GM19467 (cell line): ENCODE data around the gene KRT83.
"Not testable (repeated sequence)": the region's sequence is repeated elsewhere in the genome, so short reads cannot be mapped to it uniquely, and the experiment has no call there.

Experiments used
- ATAC-seq: cut with Tn5 transposase; IDR thresholded peaks from one replicate; pipeline ENCODE4 v1.9.1; 2021; ENCODE audit warnings: mild to moderate bottlenecking, moderate library complexity; ENCODE audit not compliant: unreplicated experiment

The KRT83 gene

DNA sequence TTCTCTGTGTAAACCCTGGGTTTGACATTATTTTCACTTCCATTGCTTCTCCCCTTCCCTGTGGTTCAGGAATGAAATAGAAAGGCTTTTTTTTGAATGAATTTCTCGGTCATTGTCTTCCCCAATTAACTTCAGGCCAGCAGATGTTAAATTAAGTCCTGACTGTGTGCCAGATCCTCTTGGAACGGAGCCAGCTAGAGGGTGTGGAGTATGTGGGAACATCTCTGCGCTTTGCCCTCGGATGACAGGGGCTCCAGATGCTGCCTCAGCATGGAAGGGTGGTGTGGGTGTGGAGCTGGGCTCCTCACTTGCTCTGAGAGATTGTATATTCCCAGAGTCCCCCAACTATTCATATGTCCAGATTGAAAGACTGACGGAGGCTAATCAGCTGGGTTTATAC, 33.0 kb upstream of the KRT83 start:
- no peak for ATAC-seq

DNA sequence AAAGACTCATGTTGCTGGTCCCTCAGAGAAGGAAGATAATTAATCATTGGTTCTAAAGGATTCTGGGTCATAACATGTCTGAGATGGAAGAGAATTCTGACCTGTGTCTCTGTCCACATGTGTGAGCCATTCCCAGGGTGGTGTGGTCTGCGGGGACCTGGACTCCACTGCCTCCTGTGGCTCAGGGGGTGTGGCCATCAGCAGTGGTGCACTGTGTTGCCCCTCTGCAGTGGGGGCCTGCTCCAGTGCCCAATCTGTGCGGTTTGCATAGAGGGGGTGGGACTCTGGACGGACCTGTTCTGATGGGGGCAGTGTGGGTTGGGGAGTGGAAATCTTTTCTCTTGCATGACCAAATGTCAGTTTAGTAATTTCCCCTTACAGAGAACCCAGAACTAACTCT, 32.6 kb upstream of the KRT83 start:
- no peak for ATAC-seq

DNA sequence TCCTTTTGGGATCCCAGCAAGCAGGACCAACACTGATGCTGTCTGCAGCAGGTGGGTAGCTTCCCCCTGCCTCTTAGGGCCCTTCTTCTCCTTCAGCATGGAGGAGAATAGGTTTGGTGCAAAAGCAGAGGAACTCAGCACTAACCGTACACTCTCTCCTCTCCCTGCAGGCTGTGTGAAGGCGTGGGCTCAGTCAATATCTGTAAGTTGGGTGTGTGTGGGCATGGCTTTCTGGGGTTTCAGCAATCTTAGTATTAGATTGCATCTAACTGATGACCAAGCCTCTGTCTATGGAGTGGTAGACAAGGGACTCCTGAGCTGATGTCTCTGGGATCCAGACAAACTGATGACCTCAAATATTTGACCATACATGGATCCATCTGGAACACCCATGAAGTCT, 31.8 kb upstream of the KRT83 start:
- ATAC-seq, result no peak

DNA sequence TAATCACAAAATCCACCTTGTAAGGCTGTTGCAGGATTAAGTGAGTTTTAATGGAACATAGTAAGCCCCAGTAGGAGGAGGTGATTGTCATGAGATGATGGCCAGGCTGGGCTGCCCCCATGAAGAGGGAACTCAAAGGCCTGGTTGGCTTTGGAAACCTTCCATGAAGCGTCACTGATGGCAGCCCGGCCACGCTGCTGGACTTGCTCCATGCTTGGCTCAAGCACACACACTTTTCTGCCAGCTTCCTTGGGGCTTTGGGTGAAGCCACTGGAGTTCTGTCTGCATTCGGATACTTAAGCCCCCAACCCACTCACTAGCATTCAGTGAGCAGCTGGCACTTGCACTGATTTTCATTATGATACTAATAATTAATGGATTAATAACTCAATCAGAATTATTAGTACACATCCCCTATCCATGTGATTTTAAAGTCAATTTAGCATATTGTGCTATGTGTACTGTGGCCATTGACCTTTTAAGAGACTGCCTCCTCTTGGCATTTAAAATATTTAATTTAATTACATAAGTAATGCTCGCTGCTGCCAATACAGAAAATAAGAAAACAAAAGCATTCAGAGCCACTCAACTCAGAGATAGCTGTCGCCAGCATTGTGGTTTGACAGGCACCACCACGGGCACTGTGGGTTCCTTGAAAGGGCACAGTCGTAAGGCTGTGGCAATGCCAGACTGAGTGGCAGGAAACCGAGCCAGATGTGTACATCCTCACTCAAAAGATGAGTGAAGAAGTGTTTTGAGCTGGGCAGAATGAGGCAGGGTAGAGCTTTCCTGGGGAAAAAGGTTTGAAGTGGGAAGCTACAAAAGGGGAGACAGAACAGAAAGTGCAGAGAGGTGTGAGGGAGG, 30.2 kb upstream of the KRT83 start:
- no peak for ATAC-seq

DNA sequence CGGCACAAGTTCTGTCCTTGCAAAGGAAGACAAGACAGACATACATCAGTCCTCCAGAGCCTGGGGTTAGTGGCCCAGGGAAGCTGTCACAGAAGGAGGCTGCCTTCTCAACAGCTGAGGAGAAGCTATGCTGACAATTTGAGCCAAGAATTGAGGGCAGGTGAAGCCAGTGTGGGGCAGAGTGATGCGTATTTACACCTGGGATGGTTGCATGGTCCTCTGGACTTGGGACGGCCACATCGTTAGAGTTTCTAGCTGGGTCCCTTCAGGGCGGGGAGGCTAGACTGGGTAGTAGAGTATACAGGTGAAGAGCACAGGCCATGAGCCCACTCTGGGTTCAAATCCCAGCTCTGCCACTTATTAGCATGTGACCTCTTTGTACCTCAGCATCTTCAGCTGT, 29.6 kb upstream of the KRT83 start:
- no peak for ATAC-seq

DNA sequence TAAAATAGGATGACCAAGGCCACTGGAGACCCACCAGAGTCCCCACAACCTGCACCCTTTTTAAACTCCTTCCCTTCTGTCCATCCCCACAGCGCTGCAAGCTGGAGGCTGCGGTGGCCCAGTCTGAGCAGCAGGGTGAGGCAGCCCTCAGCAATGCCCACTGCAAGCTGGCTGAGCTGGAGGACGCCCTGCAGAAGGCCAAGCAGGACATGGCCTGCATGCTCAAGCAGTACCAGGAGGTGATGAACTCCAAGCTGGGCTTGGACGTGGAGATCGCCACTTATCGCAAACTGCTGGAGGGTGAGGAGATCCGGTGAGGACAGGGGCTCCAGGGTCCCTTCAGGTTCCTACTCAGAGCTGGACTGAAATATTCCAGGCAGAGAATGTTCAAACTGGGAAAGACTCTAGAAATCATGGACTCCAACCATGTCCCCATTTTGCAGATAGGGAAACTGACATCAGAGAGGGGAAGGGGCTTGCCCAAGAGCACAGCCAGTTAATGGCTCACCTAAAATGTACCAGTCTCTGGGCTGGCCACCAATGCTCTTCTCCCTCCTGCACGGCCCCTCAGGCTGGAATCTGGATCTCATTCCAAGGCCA, 28.9 kb upstream of the KRT83 start:
- no peak for ATAC-seq

DNA sequence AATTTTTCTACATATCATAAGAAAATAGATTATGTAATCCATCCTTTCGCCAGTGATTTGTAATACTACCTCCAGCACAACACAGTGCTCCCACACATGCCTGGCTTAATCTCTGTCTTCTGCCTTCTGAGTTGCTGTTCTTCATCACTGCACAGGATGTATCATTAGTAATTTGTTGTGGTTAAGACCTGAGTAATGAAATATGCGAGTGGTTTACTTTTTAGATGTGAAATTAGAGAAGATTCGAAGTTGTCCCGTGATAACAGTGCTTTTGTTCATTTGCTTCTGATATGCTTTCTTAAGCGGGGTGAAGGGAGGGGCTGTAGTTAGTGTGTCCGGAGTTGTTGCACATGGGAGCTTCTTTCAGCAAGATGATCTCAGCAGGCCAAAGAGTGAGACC, 28.0 kb upstream of the KRT83 start:
- no peak for ATAC-seq

DNA sequence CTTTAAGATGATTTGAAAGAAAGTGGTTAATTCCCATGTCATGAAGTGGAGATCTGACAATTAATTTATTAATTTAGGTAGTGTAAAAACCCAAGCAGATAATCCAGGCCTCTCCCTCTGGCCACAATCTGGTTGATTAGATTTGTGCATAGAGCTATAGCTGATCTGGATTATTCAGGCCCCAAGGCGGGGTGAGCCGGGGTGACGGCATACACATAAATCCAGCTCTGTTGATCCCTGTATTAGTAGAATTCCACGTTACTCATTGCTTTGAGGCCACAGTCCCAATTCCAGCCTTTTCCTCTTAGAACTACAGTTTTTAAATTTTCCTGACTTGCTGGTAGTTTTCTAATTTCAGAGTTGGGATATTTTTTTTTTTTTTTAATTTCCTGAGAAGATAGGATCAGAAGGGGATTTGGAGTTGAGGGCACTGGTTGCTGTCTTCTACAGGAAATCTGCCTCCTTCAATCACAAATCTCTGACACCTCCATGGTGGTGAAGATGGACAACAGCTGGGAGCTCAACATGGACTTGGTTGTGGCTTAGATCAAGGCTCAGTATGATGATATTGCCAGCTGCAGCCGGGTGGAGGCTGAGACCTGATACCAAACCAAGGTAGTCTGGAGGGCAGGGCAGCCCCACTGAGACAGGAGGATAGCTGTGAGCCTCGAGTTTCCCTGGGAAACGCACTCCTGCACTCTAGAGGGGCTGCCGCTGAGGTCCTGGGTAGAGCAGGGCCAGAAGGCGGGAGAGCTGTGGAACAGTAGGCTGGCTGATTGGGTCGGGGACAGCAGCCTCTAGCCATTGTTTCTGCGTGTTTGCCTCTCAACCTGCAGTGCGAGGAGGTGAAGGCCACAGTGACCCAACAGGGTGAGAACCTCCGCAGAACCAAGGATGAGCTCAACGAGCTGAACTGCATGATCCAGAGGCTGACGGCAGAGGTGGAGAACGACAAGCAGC, 26.6 kb upstream of the KRT83 start:
- no peak for ATAC-seq

DNA sequence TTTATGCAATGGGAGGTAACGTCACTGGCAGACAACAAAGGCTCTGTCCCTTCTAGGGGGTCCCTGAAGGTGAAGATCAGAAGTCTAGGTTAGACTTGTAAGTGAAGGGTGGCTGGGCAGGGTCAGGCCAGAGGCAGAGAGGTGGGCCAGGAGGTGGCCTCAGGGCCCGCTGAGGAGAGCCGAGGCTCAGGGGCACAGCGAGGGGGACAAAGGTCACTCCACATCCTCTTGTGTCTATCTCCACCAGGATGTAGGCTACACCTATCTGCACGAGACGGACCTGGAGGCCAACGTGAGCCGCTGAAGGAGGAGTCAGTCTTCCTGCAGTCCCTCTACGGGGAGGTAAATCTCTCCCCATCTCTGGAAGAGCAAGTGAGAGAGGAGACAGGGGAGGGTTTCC, 25.8 kb upstream of the KRT83 start:
- no peak for ATAC-seq

DNA sequence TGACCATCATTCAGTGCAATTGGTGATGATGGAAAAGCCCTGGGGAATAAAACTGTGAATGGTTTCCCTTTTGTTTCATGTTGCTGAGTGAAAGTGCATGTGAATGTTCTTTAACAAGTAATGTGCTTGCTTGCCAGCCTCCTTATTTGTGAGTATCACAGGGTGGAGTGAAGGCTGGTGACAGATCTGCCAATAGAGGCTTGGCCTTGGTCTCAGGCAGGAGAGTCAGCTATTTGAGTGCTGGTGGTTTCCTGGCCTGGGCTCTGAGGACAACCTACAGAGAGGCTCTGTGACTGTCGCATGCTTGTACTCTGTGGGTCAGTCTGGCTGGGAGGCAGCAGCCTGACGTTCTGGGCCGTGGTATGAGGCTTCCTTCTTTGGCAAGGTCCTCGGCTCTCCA, 25.4 kb upstream of the KRT83 start:
- no peak for ATAC-seq

DNA sequence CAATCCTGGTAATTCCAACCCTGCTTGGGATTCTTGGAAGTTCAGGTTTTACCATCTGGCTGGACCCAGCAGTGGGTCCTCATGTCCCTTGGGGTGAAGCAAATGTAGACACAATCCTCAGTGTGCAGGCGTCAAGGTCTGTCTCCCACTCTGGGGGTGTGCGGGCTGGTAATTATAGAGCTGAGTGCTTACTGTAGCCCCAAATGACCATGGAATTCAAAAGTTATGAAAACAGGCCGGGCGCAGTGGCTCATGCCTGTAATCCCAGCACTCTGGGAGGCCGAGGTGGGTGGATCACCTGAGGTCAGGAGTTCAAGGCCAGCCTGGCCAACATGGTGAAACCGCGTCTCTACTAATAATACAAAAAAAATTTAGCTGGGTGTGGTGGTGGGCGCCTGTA, 23.8 kb upstream of the KRT83 start:
- ATAC-seq, result not testable (repeated sequence)

DNA sequence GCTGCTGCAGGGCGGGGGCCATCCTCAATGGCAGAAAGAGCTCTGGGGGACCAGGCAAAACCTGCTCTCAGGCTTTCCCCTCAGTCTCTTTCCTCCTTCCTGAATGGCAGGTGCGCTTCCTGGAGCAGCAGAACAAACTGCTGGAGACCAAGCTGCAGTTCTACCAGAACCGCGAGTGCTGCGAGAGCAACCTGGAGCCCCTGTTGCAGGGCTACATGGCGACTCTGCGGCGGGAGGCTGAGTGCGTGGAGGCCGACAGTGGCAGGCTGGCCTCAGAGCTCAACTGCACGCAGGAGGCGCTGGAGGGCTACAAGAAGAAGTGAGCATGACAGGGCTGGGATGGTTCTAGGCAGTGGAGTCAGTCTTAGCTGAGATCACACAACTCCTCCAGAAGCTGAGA, 22.9 kb upstream of the KRT83 start:
- no peak for ATAC-seq

DNA sequence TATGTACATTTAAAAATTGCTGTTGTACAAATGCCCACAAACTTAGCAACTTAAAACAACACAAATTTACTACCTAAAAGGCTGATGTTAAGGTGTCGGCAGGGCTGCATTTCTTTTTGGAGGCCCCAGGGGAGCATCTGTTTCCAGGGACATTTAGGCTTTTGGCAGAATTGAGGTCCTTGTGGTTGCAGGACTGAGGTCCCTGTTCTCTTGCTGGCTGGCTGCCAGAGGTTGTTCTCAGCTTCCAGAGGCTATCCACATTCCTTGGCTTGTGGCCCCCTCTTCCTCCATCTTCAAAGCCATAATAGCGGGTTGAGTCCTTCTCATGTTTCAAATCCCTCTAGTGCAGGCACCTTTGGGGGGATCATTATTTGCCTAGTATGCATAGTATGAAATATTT, 22.4 kb upstream of the KRT83 start:
- ATAC-seq, result no peak

DNA sequence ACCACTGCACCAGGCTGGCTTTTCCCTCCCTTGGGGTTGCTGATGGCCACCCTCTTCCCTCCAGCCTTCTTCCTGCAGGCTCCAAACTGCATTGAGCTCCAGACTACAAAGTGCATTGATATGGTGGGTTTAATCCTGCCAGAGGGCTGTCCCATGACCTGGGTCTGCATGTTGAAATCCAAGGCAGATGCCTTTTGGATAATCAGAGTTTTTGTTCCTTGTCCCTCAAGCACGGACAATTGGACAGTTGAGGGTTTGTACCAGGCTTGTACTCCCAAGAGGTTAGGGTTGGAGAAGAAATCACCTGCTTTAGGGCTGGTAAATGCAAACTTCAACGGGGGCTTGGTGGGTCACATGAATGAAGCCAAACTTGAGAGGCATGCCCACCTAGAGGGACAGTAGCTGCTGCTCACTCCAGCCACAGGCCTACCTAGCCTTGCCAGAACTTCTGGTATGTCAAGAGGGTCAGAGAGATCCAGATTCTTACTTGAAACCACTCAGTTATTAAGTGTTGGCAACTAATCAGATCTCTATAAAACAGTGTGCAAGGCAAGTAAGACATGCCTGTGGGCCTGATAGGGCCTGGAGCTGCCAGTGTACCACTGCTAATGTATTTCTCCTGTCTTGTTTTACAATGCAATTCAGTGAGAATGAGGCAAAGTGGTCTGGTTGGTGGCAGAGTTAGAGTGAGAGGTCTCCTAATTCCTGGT, 21.7 kb upstream of the KRT83 start:
- ATAC-seq, result no peak

DNA sequence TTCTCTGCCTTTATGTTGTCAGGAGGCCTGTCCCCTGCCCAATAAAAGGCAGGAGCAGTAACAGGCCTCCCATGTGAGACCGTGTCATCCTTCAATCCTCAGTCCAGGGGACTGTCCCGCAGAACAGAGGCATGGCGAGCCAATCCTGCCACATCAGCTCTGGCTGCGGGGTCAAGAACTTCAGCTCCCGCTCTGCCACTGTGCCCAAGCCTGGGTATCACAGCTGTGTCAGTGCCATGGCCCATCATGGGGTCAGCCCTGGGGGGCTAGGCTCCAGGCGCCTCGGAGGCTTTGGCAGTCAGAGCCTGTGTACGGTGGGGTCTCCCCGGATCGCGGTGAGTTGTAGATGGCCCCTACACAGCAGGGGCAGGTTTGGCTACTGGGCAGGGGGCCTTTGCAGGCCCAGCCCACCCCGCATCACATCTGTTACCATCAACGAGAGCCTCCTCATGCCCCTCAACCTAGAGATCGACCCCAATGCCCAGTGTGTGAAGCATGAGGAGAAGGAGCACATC, 19.9 kb upstream of the KRT83 start:
- no peak for ATAC-seq

DNA sequence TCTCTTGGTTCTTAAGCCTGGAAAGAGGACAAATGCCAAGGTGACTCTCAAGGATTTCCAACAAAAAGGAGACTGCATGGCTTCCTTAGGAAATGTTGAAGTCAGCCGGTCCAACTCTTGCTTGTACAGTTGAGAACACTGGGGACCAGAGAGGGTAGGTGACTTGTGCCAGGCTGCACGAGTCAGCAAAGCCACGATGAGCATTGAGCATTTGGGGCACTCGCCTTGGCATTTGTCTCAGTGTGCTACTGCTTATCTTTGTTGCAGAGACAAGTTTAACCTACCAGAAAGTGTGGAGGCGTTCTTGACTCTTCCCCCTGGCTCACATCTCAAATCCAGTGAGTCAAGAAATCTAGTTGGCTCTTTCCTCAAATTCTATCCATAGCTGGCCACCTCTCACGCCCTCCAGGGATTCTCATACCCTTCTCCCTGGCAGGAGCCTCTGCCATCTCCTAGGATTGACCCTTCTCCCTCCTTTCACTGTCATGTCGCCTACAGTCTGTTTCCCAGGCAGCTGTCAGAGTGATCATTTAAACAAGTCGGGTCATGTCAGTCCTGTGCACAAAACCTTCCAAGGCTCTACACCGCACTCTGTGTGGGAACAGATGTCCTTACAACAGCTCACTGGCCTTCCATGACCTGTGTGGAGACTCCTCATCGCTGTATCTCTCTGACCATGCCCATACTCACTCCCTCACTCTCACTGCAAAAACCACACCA, 17.2 kb upstream of the KRT83 start:
- ATAC-seq, result no peak

DNA sequence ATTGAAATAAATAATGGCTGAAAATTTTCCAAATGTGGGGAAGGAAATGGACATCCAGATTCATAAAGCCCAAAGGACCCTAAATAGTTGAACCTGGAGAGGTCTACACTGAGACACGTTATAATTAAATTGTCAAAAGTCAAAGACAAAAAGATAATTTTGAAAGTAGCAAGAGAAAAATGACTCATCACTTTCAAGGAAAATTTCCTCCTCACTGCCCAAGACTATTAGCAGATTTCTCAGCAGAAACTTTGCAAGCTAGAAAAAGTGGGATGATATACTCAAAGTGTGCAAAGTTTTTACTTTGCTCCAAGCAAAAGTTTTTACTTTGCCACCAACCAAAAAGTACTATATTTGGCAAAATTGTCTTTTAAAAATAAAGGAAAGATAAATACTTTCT, 15.9 kb upstream of the KRT83 start:
- ATAC-seq, result no peak

DNA sequence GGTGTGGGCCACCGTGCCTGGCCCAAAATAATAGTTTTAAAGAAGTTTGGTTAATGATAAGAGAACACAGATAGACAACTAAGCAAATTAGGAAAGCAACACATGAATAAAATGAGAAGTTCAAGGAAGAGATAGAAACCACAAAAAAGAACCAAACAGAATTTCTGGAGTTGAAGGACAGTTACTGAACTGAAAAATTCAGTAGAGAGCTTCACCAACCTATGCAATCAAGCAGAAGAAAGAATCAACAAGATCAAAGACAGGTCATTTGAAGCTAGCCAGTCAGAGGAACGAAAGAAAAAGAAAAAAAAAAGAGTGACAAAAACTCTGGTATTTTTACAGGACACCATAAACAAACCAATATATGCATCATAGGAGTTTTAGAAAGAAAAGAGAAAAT, 15.4 kb upstream of the KRT83 start:
- ATAC-seq, result no peak

DNA sequence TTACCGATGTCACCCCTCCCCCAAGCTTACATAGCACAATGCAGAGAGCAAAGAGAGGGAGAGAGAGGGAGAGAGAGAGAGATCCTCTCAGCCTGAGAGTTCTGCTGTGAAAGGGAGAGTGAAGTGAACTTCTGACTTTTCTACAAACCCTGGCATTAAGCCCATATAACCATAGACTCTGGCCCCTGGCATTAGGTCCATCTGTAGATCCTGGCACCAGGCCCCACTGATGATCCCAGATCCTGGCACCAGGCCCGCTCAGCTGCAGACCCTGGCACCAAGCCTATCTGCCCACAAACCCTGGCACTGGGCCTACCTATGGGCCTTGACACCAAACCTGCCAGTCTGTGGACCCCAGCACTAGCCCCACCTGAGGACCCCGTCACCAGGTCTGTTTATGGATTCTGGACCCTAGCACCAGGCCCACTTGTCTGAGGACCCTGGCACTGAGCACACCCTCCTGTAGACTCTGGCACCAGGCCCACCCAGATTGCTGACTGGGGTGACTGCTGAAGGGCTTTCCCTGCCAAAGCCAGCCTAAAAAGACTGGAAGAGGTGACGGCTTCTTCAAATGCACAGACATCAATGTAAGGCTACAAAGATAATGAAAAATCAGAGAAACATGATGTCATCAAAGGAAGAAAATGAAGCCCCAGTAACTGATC, 14.5 kb upstream of the KRT83 start:
- ATAC-seq, result no peak

DNA sequence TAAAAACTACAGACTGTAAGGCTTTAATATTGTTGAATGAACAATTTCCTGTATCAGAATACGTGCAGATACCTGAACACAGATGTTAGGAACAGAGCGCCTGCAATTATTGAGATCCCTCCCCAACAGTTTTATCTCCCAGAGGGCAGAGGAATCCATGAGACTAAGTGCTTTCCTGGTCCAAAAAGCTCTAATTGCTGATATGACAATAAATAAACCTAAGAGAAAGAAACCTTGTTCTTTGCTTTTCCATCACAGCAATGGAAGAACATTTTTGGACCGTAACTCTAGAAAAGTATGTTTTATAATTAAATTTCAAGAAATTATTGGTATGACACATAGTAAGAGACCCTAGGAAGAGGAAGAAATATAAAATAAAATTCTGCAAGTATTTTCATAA, 13.0 kb upstream of the KRT83 start:
- no peak for ATAC-seq
